A549 (cell line): ENCODE measurements around the gene SLC9C1. TPM values are rescaled to one million over a fixed set of nuclear protein-coding genes. Genes with fewer than 3 reads are reported as not detected.
A peak's percentile ranks its signal among the peaks of the same experiment; 100 is the strongest.

Experiments
- ATAC-seq, 2 experiments: fragments of 200-7000 bp in 1 of 2; fragments of >200 bp in 1 of 2; cut with Nextera tagmentation in 1 of 2; cut with Tn5 transposase in 1 of 2; 3 replicates each; pipeline versions ENCODE4 v1.8.0 to v1.9.1; 2018 to 2020; ENCODE audit warnings: mild to moderate bottlenecking in 1 of 2, moderate library complexity in 1 of 2
- CTCF ChIA-PET: fragments of 300-600 bp; sonication (Branson Sonifier 250); formaldehyde crosslinking; extraction: SDS; loops from one replicate; lab custom pipeline; 2021; ENCODE audit warnings: antibody characterized with exemption, inconsistent platforms; lab: Yijun Ruan, JAX
- POLR2A ChIA-PET: fragments of 350-600 bp; formaldehyde crosslinking; extraction: SDS; loops from one replicate; lab custom pipeline; 2021; ENCODE audit warnings: antibody characterized with exemption, inconsistent platforms; lab: Yijun Ruan, JAX
- DNase-seq, 2 experiments: peaks; one replicate each; pipeline versions ENCODE4 v3.0.0 to v3.0.0-alpha.2; 2011 to 2016; ENCODE audit warnings: low read depth in 1 of 2, low spot score in 1 of 2
- FAIRE-seq: peaks from 2 replicates; lab custom pipeline; 2011; peaks lifted over from hg19 to GRCh38; lab: Jason Lieb, UNC
- H3K27ac ChIP-seq, 2 experiments: fragments of >200 bp; sonication (Bioruptor Twin); formaldehyde crosslinking; 3 replicates each; pipeline ENCODE4 v1.5.1; 2016 to 2017
- H3K4me1 ChIP-seq: fragments of >200 bp; sonication (Bioruptor Twin); formaldehyde crosslinking; 3 replicates; pipeline ENCODE4 v1.6.1; 2016
- H3K4me2 ChIP-seq: fragments of >200 bp; sonication (Bioruptor Twin); formaldehyde crosslinking; 3 replicates; pipeline ENCODE4 v1.6.1; 2016
- H3K4me3 ChIP-seq: fragments of >200 bp; sonication (Bioruptor Twin); formaldehyde crosslinking; 3 replicates; pipeline ENCODE4 v1.5.1; 2016
- H3K9me3 ChIP-seq: fragments of >200 bp; sonication (Bioruptor Twin); formaldehyde crosslinking; 3 replicates; pipeline ENCODE4 v1.6.1; 2016
- CHD2 ChIP-seq: fragments of 150-350 bp; IDR thresholded peaks from 2 replicates; pipeline ENCODE4 v1.6.1; 2014; ENCODE audit warnings: low read length; ENCODE audit not compliant: partially characterized antibody
- CHD4 ChIP-seq: fragments of 200-600 bp; sonication (generic); IDR thresholded peaks from 2 replicates; pipeline ENCODE4 v1.6.1; 2016; ENCODE audit warnings: antibody characterized with exemption, mild to moderate bottlenecking, borderline replicate concordance
- CTCF ChIP-seq: fragments of >200 bp; sonication (Bioruptor Twin); formaldehyde crosslinking; IDR thresholded peaks from 3 replicates; pipeline ENCODE4 v1.5.1; 2016
- ELK1 ChIP-seq: fragments of 150-350 bp; IDR thresholded peaks from 2 replicates; pipeline ENCODE4 v1.6.1; 2014; ENCODE audit warnings: low read depth, mild to moderate bottlenecking, low read length
- ESRRA ChIP-seq: fragments of 150-350 bp; IDR thresholded peaks from 2 replicates; pipeline ENCODE4 v1.6.1; 2014; ENCODE audit warnings: mild to moderate bottlenecking, low read length, borderline replicate concordance
- FOSL2 ChIP-seq, 2 experiments: fragments of 450-650 bp in 1 of 2; fragments of >200 bp in 1 of 2; sonication (Bioruptor Twin) in 1 of 2; formaldehyde crosslinking; IDR thresholded peaks; 2 replicates each; pipeline versions ENCODE4 v1.5.0 to v1.6.1; 2016 to 2020; ENCODE audit warnings: mild to moderate bottlenecking in 1 of 2, moderate library complexity in 1 of 2
- HDAC2 ChIP-seq: fragments of 200-600 bp; sonication (generic); IDR thresholded peaks from 2 replicates; pipeline ENCODE4 v1.6.1; 2016
- HEYL ChIP-seq: fragments of 250-450 bp; sonication (Bioruptor Pico); IDR thresholded peaks from 2 replicates; pipeline ENCODE4 v1.8.0; 2021; ENCODE audit warnings: mild to moderate bottlenecking, moderate library complexity
- HMGXB4 ChIP-seq: fragments of 250-450 bp; sonication (Bioruptor Pico); IDR thresholded peaks from 2 replicates; pipeline ENCODE4 v1.5.0; 2021; ENCODE audit warnings: mild to moderate bottlenecking, moderate library complexity, borderline replicate concordance
- HOXB13 ChIP-seq: fragments of 250-450 bp; sonication (Bioruptor Pico); IDR thresholded peaks from 2 replicates; pipeline ENCODE4 v1.5.0; 2020; ENCODE audit warnings: low read depth, mild to moderate bottlenecking, moderate library complexity
- JUNB ChIP-seq: fragments of >200 bp; sonication (Bioruptor Twin); formaldehyde crosslinking; IDR thresholded peaks from 2 replicates; pipeline ENCODE4 v1.6.1; 2016
- MAFK ChIP-seq: fragments of 450-650 bp; IDR thresholded peaks from 2 replicates; pipeline ENCODE4 v1.6.1; 2014; ENCODE audit not compliant: partially characterized antibody
- MAX ChIP-seq: IDR thresholded peaks from 2 replicates; pipeline ENCODE4 v1.6.1; 2012
- NPAS2 ChIP-seq: fragments of 250-450 bp; sonication (Bioruptor Pico); IDR thresholded peaks from 2 replicates; pipeline ENCODE4 v1.8.0; 2022; ENCODE audit warnings: mild to moderate bottlenecking, moderate library complexity, borderline replicate concordance
- POLR2A ChIP-seq: IDR thresholded peaks from 2 replicates; pipeline ENCODE4 v1.6.1; 2012; ENCODE audit warnings: mild to moderate bottlenecking, low read length
- RAD21 ChIP-seq, 2 experiments: fragments of >200 bp in 1 of 2; sonication (Bioruptor Twin) in 1 of 2; formaldehyde crosslinking in 1 of 2; IDR thresholded peaks in 1 of 2; conservative IDR thresholded peaks in 1 of 2; 2 replicates in 1 of 2; 3 replicates in 1 of 2; pipeline ENCODE4 v1.6.1; 2012 to 2018; ENCODE audit warnings: inconsistent platforms in 1 of 2
- RCOR1 ChIP-seq: fragments of 150-350 bp; IDR thresholded peaks from 2 replicates; pipeline ENCODE4 v1.6.1; 2014; ENCODE audit warnings: antibody characterized with exemption, low read length, low read depth
- RNF2 ChIP-seq: fragments of 200-600 bp; sonication (generic); IDR thresholded peaks from 2 replicates; pipeline ENCODE4 v1.6.1; 2016; ENCODE audit warnings: low read depth, mild to moderate bottlenecking, antibody characterized with exemption, moderate library complexity, borderline replicate concordance
- USF2 ChIP-seq: fragments of 450-650 bp; IDR thresholded peaks from 2 replicates; pipeline ENCODE4 v1.6.1; 2014; ENCODE audit warnings: antibody characterized with exemption
- ZNF302 ChIP-seq: fragments of 250-450 bp; sonication (Bioruptor Pico); IDR thresholded peaks from 2 replicates; pipeline ENCODE4 v1.9.0; 2021; ENCODE audit warnings: inconsistent platforms, mild to moderate bottlenecking, moderate library complexity
- whole genome bisulfite sequencing: methylation state at CpG from one replicate; pipeline ENCODE4 v1.1.6; 2017; ENCODE audit errors: missing lambda C conversion rate; 5-methylcytosine and 5-hydroxymethylcytosine counted together
- polyA plus RNA-seq, 4 experiments: library from polyadenylated mRNA; depleted of rRNA in 3 of 4; stranded (reverse); fragments of >200 nt; fragmentation: RNase III in 1 of 4; extraction: RNeasy Plus Mini Kit Qiagen cat#74134 plus additional on column Dnase treatment in 1 of 4; gene quantifications; 2 replicates in 3 of 4; 3 replicates in 1 of 4; pipeline ENCODE4 v1.2.3, GENCODE V29; 2011 to 2017

The SLC9C1 gene
- polyA plus RNA-seq, 2 of the 4 experiments (the other 2 are of a cell fraction) = not detected

- CTCF ChIA-PET = interaction anchor here (0.6 to 1.2 kb wide), 2 partner anchors 30 to 1398 kb away, joined by 3 read pairs; no protein-coding TSS in a partner anchor
- 87% methylated on average over 4 of the region's 4 CpGs for WGBS
- H3K4me2 ChIP-seq = no peak overlapping the region
- DNase-seq (no peak), FAIRE-seq (no peak), ATAC-seq (peak; percentile 66 to 72; a peak in 2 of 6 replicates)
- POLR2A ChIA-PET = no interaction called here
- H3K4me3 ChIP-seq = no peak overlapping the region
- TF ChIP-seq RCOR1 (no peak), MAFK (no peak), HDAC2 (no peak), MAX (no peak), CHD2 (no peak), HEYL (CRISPR knock-in tag) (no peak), USF2 (no peak), RAD21 (conservative IDR thresholded peaks at IDR 0.05 in 1 of 2, IDR thresholded peaks at IDR 0.05 in 1 of 2) (no peak), HMGXB4 (CRISPR knock-in tag) (no peak)
- no peak overlapping the region for H3K27ac ChIP-seq
- no peaks in the 10 kb centered on the region for H3K9me3 ChIP-seq
- H3K4me1 ChIP-seq = no peaks in the 10 kb centered on the region
These were observed 176.0 kb downstream of the SLC9C1 start for GRCh38 chr3:112117841-112118571.

GRCh38 chr3:112117415-112117814 lies 176.6 kb downstream of the SLC9C1 start:
- WGBS = 86% methylated on average over 1 of the region's 1 CpG
- DNase-seq = no peak
- no peak overlapping the region for H3K4me2 ChIP-seq
- TF ChIP-seq CTCF = no peak
- H3K27ac ChIP-seq = no peak overlapping the region
- H3K4me1 ChIP-seq = no peaks in the 10 kb centered on the region
- CTCF ChIA-PET = interaction anchor here (0.6 to 1.2 kb wide), 2 partner anchors 31 to 1399 kb away, joined by 3 read pairs; no protein-coding TSS in a partner anchor
- no peak overlapping the region for H3K4me3 ChIP-seq
- FAIRE-seq = no peak
- POLR2A ChIA-PET = no interaction called here
- H3K9me3 ChIP-seq = no peaks in the 10 kb centered on the region
- ATAC-seq = no peak

GRCh38 chr3:112116748-112117186 lies 177.2 kb downstream of the SLC9C1 start:
- Histone ChIP-seq H3K4me3 (no peak overlapping the region), H3K4me1 (no peaks in the 10 kb centered on the region), H3K9me3 (no peaks in the 10 kb centered on the region), H3K4me2 (no peak overlapping the region), H3K27ac (no peak overlapping the region)
- ATAC-seq = no peak
- ChIA-PET CTCF (no interaction called here), POLR2A (no interaction called here)
- no peak for DNase-seq
- no peak for TF ChIP-seq CHD4
- no peak for FAIRE-seq
- 89% methylated on average over 13 of the region's 13 CpGs for WGBS

- 85% methylated on average over 6 of the region's 6 CpGs for WGBS
- Histone ChIP-seq H3K27ac (no peak overlapping the region), H3K4me3 (no peak overlapping the region), H3K9me3 (no peaks in the 10 kb centered on the region), H3K4me1 (no peaks in the 10 kb centered on the region), H3K4me2 (no peak overlapping the region)
- ChIA-PET POLR2A (no interaction called here), CTCF (no interaction called here)
- TF ChIP-seq ESRRA (no peak), ZNF302 (CRISPR knock-in tag) (no peak), ELK1 (no peak), POLR2A (no peak), JUNB (no peak), RNF2 (no peak), FOSL2 (IDR thresholded peaks at IDR 0.05) (no peak), FOSL2 (CRISPR knock-in tag; IDR thresholded peaks at IDR 0.05) (no peak), HOXB13 (CRISPR knock-in tag) (no peak), NPAS2 (no peak)
- no peak for ATAC-seq
- no peak for DNase-seq
- no peak for FAIRE-seq
These were observed 178.1 kb downstream of the SLC9C1 start for GRCh38 chr3:112115806-112116383.
